Transverse colon (tissue), 4 donors: ENCODE measurements around the gene TCERG1L. TPM values are rescaled to one million over a fixed set of nuclear protein-coding genes. Genes with fewer than 3 reads are reported as not detected.

Experiments used
- DNase-seq: peaks from one replicate; pipeline ENCODE4 v3.0.0-alpha.2; 2019
- H3K27ac ChIP-seq, 4 donors: fragments of 200-600 bp; sonication (generic); 2 replicates each; pipeline ENCODE4 v1.5.1; 2016 to 2018; ENCODE audit warnings: inconsistent platforms in 4 of 4
- H3K27me3 ChIP-seq: fragments of 200-600 bp; sonication (generic); 2 replicates; pipeline ENCODE4 v1.5.1; 2017; ENCODE audit warnings: inconsistent platforms
- H3K36me3 ChIP-seq, 4 donors: fragments of 200-600 bp; sonication (generic); 2 replicates each; pipeline ENCODE4 v1.5.1; 2017 to 2019; ENCODE audit warnings: inconsistent platforms in 4 of 4
- H3K4me1 ChIP-seq, 4 donors: fragments of 200-600 bp; sonication (generic); 2 replicates each; pipeline ENCODE4 v1.5.1; 2017 to 2020; ENCODE audit warnings: inconsistent platforms in 4 of 4
- H3K4me3 ChIP-seq, 4 donors: fragments of 200-600 bp; sonication (generic); 1 replicate in 1 of 4; 2 replicates in 3 of 4; pipeline versions ENCODE4 v1.5.1 to v1.6.1; 2017 to 2019; ENCODE audit warnings: inconsistent platforms in 4 of 4
- H3K9me3 ChIP-seq, 2 donors: fragments of 200-600 bp; sonication (generic); 2 replicates each; pipeline ENCODE4 v1.5.1; 2017 to 2019; ENCODE audit warnings: inconsistent platforms in 2 of 2
- CTCF ChIP-seq, 5 experiments: fragments of 200-600 bp in 3 of 5; fragments of 450-650 bp in 2 of 5; sonication (generic) in 3 of 5; IDR thresholded peaks; 1 replicate in 2 of 5; 2 replicates in 3 of 5; pipeline ENCODE4 v1.5.1; 2016 to 2017; ENCODE audit warnings: antibody characterized with exemption in 5 of 5, inconsistent platforms in 3 of 5, mild to moderate bottlenecking in 2 of 5, moderate library complexity in 1 of 5
- EP300 ChIP-seq: sonication (generic); formaldehyde crosslinking; IDR thresholded peaks from one replicate; pipeline ENCODE4 v1.6.1; 2017; ENCODE audit warnings: antibody characterized with exemption, low read depth
- POLR2A ChIP-seq: fragments of 450-650 bp; IDR thresholded peaks from one replicate; pipeline ENCODE4 v1.6.1; 2016; ENCODE audit warnings: antibody characterized with exemption, mild to moderate bottlenecking, moderate library complexity
- POLR2AphosphoS5 ChIP-seq, 3 donors: sonication (generic); formaldehyde crosslinking; IDR thresholded peaks; one replicate each; pipeline ENCODE4 v1.6.1; 2016; ENCODE audit warnings: antibody characterized with exemption in 3 of 3
- WGBS, 2 donors: methylation state at CpG; one replicate each; pipeline ENCODE4 v1.1.5; 2018; ENCODE audit warnings: low coverage in 1 of 2; 5-methylcytosine and 5-hydroxymethylcytosine counted together
- in situ Hi-C, 4 donors: fragments of 200-750 bp; cut with MboI; loops; one replicate each; pipeline versions ENCODE4 v1.15.0 to v1.15.1; 2017; ENCODE audit warnings: low sequenced_read_pairs in 3 of 4, low pct_ligation_motif_present in 1 of 4, low pct_unique_long_range_greater_than_20kb in 1 of 4
- intact Hi-C: fragments of 100-400 bp; cut with DNase I; formaldehyde crosslinking; loops from one replicate; pipeline ENCODE4 v1.15.1; 2023; ENCODE audit warnings: low total_unique reads
- total RNA-seq, 4 donors: library from RNA; depleted of rRNA; stranded (reverse); fragments of >200 nt; gene quantifications; one replicate each; pipeline ENCODE4 v1.1.0, GENCODE V29; 2016

TCERG1L gene
- total RNA-seq, 4 donors from 2014 or later, result 0.16 TPM; not detected in 3

- Histone ChIP-seq H3K36me3 (no peaks in the 10 kb centered on the region), H3K9me3 (no peaks in the 10 kb centered on the region), H3K4me3 (no peak overlapping the region), H3K27me3 (no peaks in the 10 kb centered on the region), H3K27ac (no peak overlapping the region), H3K4me1 (no peaks in the 10 kb centered on the region)
- intact Hi-C loops (no loop called here), in situ Hi-C loops (no loop called here)
- no peak for TF ChIP-seq POLR2A
- no peak for TF ChIP-seq EP300
- no peak for TF ChIP-seq POLR2AphosphoS5 (IDR thresholded peaks at IDR 0.05)
- TF ChIP-seq CTCF (IDR thresholded peaks at IDR 0.05), result no peak
- DNase-seq, result no peak
- WGBS, 2 donors, result 61 to 74% methylated on average over 7 of the region's 7 CpGs
These were observed 20.7 kb downstream of the TCERG1L start for GRCh38 chr10:131290781-131291180.

- WGBS, 2 donors, result 84 to 93% methylated on average over 5 to 12 of the region's 12 CpGs
- intact Hi-C loops (no loop called here), in situ Hi-C loops (no loop called here)
- Histone ChIP-seq H3K9me3 (no peaks in the 10 kb centered on the region), H3K4me3 (no peak overlapping the region), H3K36me3 (no peaks in the 10 kb centered on the region), H3K27me3 (no peaks in the 10 kb centered on the region), H3K4me1 (no peaks in the 10 kb centered on the region), H3K27ac (no peak overlapping the region)
- DNase-seq, result no peak
- TF ChIP-seq POLR2A (no peak), CTCF (IDR thresholded peaks at IDR 0.05) (no peak), EP300 (no peak), POLR2AphosphoS5 (IDR thresholded peaks at IDR 0.05) (no peak)
These were observed 22.9 kb downstream of the TCERG1L start for GRCh38 chr10:131288648-131289047.

GRCh38 chr10:131282961-131283360 lies 28.6 kb downstream of the TCERG1L start:
- H3K27ac ChIP-seq, result no peak overlapping the region
- no peak for DNase-seq
- H3K4me3 ChIP-seq, result no peak overlapping the region
- no peaks in the 10 kb centered on the region for H3K9me3 ChIP-seq
- 77 to 92% methylated on average over 6 to 9 of the region's 9 CpGs for WGBS, 2 donors
- intact Hi-C loops (no loop called here), in situ Hi-C loops (no loop called here)
- no peaks in the 10 kb centered on the region for H3K27me3 ChIP-seq
- no peaks in the 10 kb centered on the region for H3K36me3 ChIP-seq
- no peaks in the 10 kb centered on the region for H3K4me1 ChIP-seq
- no peak for TF ChIP-seq POLR2A
- TF ChIP-seq POLR2AphosphoS5 (IDR thresholded peaks at IDR 0.05), result no peak
- TF ChIP-seq EP300, result no peak
- TF ChIP-seq CTCF (IDR thresholded peaks at IDR 0.05), result no peak

- TF ChIP-seq POLR2AphosphoS5 (IDR thresholded peaks at IDR 0.05), result no peak
- no peak for TF ChIP-seq POLR2A
- no peak for TF ChIP-seq CTCF (IDR thresholded peaks at IDR 0.05)
- no peak for TF ChIP-seq EP300
- 0% methylated on average over 1 of the region's 1 CpG for WGBS, 2 donors
- Histone ChIP-seq H3K27ac (no peak overlapping the region), H3K9me3 (no peaks in the 10 kb centered on the region), H3K4me1 (no peaks in the 10 kb centered on the region), H3K36me3 (no peaks in the 10 kb centered on the region), H3K27me3 (no peaks in the 10 kb centered on the region), H3K4me3 (no peak overlapping the region)
- intact Hi-C loops, result no loop called here
- DNase-seq, result no peak
- in situ Hi-C loops, result no loop called here
These were observed 31.4 kb downstream of the TCERG1L start for GRCh38 chr10:131280101-131280500.
